H54 (cell line): Measurements from ENCODE around the gene RASIP1.
"Not testable (repeated sequence)": the region's sequence is repeated elsewhere in the genome, so short reads cannot be mapped to it uniquely, and the experiment has no call there.

Experiments used
- DNase-seq: peaks from one replicate; pipeline ENCODE4 v3.0.0; 2011; ENCODE audit warnings: low spot score, mixed read lengths; ENCODE audit not compliant: insufficient read length
- FAIRE-seq: peaks from 3 replicates; lab custom pipeline; 2011; peaks lifted over from hg19 to GRCh38; lab: Jason Lieb, UNC
- POLR2A ChIP-seq: IDR thresholded peaks from 2 replicates; pipeline ENCODE4 v1.6.1; 2011; ENCODE audit warnings: low read depth, mild to moderate bottlenecking, low read length

The RASIP1 gene

GRCh38 chr19:48740164-48740972, at the start of gene RASIP1:
TSS of gene RASIP1 (minus strand) at chr19:48740610. CDS start at chr19:48740282, 328 bp downstream.
- FAIRE-seq (no peak), DNase-seq (no peak)
- TF ChIP-seq POLR2A, result no peak

GRCh38 chr19:48787331-48787730, 46.9 kb upstream of the RASIP1 start:
- FAIRE-seq, DNase-seq: not testable (repeated sequence)

GRCh38 chr19:48786422-48786821, 46.0 kb upstream of the RASIP1 start:
- not testable (repeated sequence) for DNase-seq, FAIRE-seq

- no peak for TF ChIP-seq POLR2A
- no peak for DNase-seq
- FAIRE-seq, result no peak
These were observed 44.1 kb upstream of the RASIP1 start for GRCh38 chr19:48784527-48784926.

- FAIRE-seq, result peak; percentile 33
- DNase-seq, result no peak
- TF ChIP-seq POLR2A, result no peak
These were observed 40.4 kb upstream of the RASIP1 start for GRCh38 chr19:48780631-48781391.

GRCh38 chr19:48779636-48780035, 39.2 kb upstream of the RASIP1 start:
- DNase-seq (no peak), FAIRE-seq (no peak)
- TF ChIP-seq POLR2A, result no peak

- DNase-seq, result no peak
- no peak for FAIRE-seq
- no peak for TF ChIP-seq POLR2A
These were observed 37.3 kb upstream of the RASIP1 start for GRCh38 chr19:48777720-48778119.

- DNase-seq (no peak), FAIRE-seq (no peak)
- no peak for TF ChIP-seq POLR2A
These were observed 36.7 kb upstream of the RASIP1 start for GRCh38 chr19:48777139-48777538.

GRCh38 chr19:48772503-48772953, 32.1 kb upstream of the RASIP1 start:
- TF ChIP-seq POLR2A, result no peak
- FAIRE-seq (no peak), DNase-seq (no peak)

- DNase-seq, result no peak
- no peak for FAIRE-seq
- TF ChIP-seq POLR2A, result no peak
These were observed 30.5 kb upstream of the RASIP1 start for GRCh38 chr19:48770734-48771472.

GRCh38 chr19:48770266-48770665, 29.9 kb upstream of the RASIP1 start:
- no peak for FAIRE-seq
- no peak for DNase-seq
- no peak for TF ChIP-seq POLR2A

- DNase-seq, result no peak
- TF ChIP-seq POLR2A, result no peak
- FAIRE-seq, result no peak
These were observed 28.7 kb upstream of the RASIP1 start for GRCh38 chr19:48768994-48769713.

- not testable (repeated sequence) for DNase-seq, FAIRE-seq
These were observed 27.9 kb upstream of the RASIP1 start for GRCh38 chr19:48768171-48768753.

- DNase-seq, FAIRE-seq: not testable (repeated sequence)
These were observed 25.4 kb upstream of the RASIP1 start for GRCh38 chr19:48765816-48766215.
